ENCODE results near the gene ATRX. TPM values are rescaled to one million over a fixed set of nuclear protein-coding genes. Genes with fewer than 3 reads are reported as not detected.
"Not testable (repeated sequence)": the region's sequence is repeated elsewhere in the genome, so short reads cannot be mapped to it uniquely, and the experiment has no call there.

The ATRX gene
- total and polyA plus RNA-seq, 12 donors, result 10.3 to 101 (median 67.1) TPM

DNA sequence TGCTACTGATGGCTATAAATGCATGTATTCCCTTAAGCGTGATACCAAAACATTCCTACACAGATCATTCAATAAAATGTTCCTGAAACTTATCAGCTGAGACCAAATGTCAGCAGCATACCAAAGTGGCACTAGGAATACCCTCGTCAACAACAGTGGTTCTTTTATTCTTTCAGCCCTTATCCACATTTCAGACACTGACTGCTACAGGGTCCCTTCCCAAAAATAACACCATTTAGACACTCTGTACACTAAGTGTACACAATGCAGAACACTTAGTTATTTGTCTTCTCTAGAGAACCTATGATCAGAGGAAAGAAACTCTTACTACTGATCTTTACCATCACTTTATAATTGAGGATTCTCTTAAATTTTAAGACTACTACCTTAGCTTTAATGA, 94.1 kb downstream of the ATRX start:
- no peak for DNase-seq
- Histone ChIP-seq H3K4me1 (replicated peaks in 1 of 2) (no peaks in the 10 kb centered on the region), H3K27me3 (no peaks in the 10 kb centered on the region), H3K27ac (no peak overlapping the region), H3K36me3 (replicated peaks in 1 of 2) (no peaks in the 10 kb centered on the region), H3K4me3 (no peak overlapping the region), H3K9me3 (replicated peaks in 1 of 3) (no peaks in the 10 kb centered on the region)
- intact Hi-C loops (cut with DNase I), result no loop called here
- TF ChIP-seq, protein P1, sequence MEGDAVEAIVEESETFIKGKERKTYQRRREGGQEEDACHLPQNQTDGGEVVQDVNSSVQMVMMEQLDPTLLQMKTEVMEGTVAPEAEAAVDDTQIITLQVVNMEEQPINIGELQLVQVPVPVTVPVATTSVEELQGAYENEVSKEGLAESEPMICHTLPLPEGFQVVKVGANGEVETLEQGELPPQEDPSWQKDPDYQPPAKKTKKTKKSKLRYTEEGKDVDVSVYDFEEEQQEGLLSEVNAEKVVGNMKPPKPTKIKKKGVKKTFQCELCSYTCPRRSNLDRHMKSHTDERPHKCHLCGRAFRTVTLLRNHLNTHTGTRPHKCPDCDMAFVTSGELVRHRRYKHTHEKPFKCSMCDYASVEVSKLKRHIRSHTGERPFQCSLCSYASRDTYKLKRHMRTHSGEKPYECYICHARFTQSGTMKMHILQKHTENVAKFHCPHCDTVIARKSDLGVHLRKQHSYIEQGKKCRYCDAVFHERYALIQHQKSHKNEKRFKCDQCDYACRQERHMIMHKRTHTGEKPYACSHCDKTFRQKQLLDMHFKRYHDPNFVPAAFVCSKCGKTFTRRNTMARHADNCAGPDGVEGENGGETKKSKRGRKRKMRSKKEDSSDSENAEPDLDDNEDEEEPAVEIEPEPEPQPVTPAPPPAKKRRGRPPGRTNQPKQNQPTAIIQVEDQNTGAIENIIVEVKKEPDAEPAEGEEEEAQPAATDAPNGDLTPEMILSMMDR (IDR thresholded peaks at IDR 0.05), result no peak
- TF ChIP-seq POLR2A (IDR thresholded peaks at IDR 0.05), result no peak
- WGBS, 4 donors, result 61 to 97% (median 79%) methylated on average over 2 of the region's 2 CpGs

DNA sequence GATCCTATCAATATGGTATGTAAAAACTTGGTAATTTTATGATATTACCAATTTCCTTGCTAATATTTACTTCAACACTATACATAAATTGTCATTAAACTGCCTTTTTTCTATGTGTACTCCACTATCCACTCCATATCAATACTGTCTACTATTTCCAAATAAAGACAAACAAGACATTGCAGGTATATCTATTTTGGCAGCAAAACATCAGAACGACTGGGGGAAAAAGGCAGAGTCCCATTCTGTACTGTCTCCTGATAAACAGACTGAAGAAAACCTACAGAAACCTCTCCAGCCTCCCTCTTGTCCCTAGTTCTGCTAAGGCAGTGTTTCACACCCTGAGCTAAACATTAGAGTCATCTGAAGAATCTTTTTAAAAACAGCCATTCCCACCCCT, 96.6 kb downstream of the ATRX start:
- Histone ChIP-seq H3K4me3 (no peak overlapping the region), H3K27ac (no peak overlapping the region), H3K27me3 (no peaks in the 10 kb centered on the region), H3K4me1 (replicated peaks in 1 of 2) (no peaks in the 10 kb centered on the region), H3K36me3 (replicated peaks in 1 of 2) (no peaks in the 10 kb centered on the region), H3K9me3 (replicated peaks in 1 of 3) (no peaks in the 10 kb centered on the region)
- no peak for DNase-seq
- TF ChIP-seq, protein P1 (IDR thresholded peaks at IDR 0.05), result no peak
- no peak for TF ChIP-seq POLR2A (IDR thresholded peaks at IDR 0.05)
- intact Hi-C loops (cut with DNase I), result no loop called here
- 38 to 71% (median 61%) methylated on average over 1 of the region's 1 CpG for WGBS, 4 donors

DNA sequence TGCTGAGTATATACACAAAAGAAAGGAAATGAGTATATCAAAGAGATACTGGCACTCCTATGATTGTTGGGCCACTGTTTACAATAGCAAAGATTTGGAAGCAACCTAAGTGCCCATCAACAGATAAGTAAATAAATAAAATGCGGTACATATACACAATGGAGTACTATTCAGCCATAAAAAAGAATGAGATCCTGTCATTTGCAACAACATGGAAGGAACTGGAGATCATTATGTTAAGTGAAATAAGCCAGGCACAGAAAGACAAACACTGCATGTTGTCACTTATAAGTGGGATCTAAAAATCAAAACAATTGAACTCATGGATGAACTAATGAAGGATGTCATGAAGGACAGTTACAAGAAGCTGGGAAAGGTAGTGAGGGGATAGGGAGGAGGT, 100.3 kb downstream of the ATRX start:
- H3K27ac ChIP-seq; H3K4me3 ChIP-seq; intact Hi-C loops (cut with DNase I); DNase-seq; H3K9me3 ChIP-seq (replicated peaks in 1 of 3); H3K4me1 ChIP-seq (replicated peaks in 1 of 2); H3K27me3 ChIP-seq; H3K36me3 ChIP-seq (replicated peaks in 1 of 2): not testable (repeated sequence)
- 89 to 100% (median 99%) methylated on average over 1 of the region's 1 CpG for WGBS, 4 donors

DNA sequence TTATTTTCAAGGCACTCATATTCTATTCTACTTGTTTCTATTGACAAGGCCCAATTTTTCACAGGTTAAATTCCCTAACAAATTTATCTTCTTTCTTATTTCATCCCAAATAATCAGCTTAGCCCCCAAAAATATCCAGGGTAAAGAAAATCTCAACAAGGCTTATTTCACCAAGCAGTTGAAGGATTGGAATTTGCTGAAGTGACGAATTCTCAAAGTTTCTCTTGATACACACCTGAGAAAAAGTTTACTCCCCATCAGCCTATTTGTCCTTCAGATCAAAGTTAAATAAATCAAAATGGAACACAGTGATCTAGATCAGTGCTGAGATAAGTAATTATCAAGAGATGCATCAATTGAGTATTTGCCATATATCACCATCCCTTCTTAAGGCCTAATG, 106.9 kb downstream of the ATRX start:
- intact Hi-C loops (cut with DNase I), result no loop called here
- Histone ChIP-seq H3K4me3 (no peak overlapping the region), H3K27ac (no peak overlapping the region), H3K27me3 (no peaks in the 10 kb centered on the region), H3K9me3 (replicated peaks in 1 of 3) (no peaks in the 10 kb centered on the region), H3K36me3 (replicated peaks in 1 of 2) (no peaks in the 10 kb centered on the region), H3K4me1 (replicated peaks in 1 of 2) (no peaks in the 10 kb centered on the region)
- TF ChIP-seq, protein P1 (IDR thresholded peaks at IDR 0.05), result no peak
- TF ChIP-seq POLR2A (IDR thresholded peaks at IDR 0.05), result no peak
- WGBS, 4 donors, result 50 to 94% (median 77%) methylated on average over 1 of the region's 1 CpG
- no peak for DNase-seq

DNA sequence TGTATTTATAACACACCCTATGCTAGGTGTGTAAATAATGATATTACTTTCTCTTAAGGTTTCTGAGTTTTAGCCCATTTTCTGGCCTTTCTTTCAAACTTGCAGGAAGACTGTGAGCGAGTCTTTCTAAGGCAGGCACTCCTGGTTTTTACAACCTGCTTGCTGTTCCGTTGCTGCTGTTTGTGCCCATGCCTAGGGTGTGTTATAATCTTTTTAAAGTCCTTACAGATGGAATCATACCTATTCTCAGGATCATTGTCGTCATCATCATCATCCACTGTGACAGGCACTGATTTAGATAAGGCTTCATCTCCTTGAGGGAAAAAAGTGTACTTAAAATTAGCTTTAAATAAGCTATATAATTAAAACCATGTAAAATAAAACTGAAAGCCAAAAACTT, 110.0 kb downstream of the ATRX start:
- Histone ChIP-seq H3K27me3 (no peaks in the 10 kb centered on the region), H3K4me1 (replicated peaks in 1 of 2) (no peaks in the 10 kb centered on the region), H3K9me3 (replicated peaks in 1 of 3) (no peaks in the 10 kb centered on the region), H3K27ac (no peak overlapping the region), H3K36me3 (replicated peaks in 1 of 2) (no peaks in the 10 kb centered on the region), H3K4me3 (no peak overlapping the region)
- WGBS, 4 donors, result 63 to 100% (median 85%) methylated on average over 3 of the region's 3 CpGs
- DNase-seq, result no peak
- intact Hi-C loops (cut with DNase I), result no loop called here
- no peak for TF ChIP-seq POLR2A (IDR thresholded peaks at IDR 0.05)
- TF ChIP-seq, protein P1 (IDR thresholded peaks at IDR 0.05), result no peak

Measured in adrenal gland (tissue), 12 donors.